ENCODE data around the gene DCP2.

GRCh38 chr5:112971276-112971675, 5.3 kb upstream of the DCP2 start:
- TF ChIP-seq EZH2 (IDR thresholded peaks at IDR 0.05; ENCODE audit: borderline replicate concordance, low read length) = no peak
- TF ChIP-seq, protein P1, sequence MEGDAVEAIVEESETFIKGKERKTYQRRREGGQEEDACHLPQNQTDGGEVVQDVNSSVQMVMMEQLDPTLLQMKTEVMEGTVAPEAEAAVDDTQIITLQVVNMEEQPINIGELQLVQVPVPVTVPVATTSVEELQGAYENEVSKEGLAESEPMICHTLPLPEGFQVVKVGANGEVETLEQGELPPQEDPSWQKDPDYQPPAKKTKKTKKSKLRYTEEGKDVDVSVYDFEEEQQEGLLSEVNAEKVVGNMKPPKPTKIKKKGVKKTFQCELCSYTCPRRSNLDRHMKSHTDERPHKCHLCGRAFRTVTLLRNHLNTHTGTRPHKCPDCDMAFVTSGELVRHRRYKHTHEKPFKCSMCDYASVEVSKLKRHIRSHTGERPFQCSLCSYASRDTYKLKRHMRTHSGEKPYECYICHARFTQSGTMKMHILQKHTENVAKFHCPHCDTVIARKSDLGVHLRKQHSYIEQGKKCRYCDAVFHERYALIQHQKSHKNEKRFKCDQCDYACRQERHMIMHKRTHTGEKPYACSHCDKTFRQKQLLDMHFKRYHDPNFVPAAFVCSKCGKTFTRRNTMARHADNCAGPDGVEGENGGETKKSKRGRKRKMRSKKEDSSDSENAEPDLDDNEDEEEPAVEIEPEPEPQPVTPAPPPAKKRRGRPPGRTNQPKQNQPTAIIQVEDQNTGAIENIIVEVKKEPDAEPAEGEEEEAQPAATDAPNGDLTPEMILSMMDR (IDR thresholded peaks at IDR 0.05; ENCODE audit: low read length) = no peak

Data from OCI-LY1 (cell line).